GM19467 (cell line): ENCODE results near the gene C1QTNF12.

ENCODE experiments used
- ATAC-seq: cut with Tn5 transposase; IDR thresholded peaks from one replicate; pipeline ENCODE4 v1.9.1; 2021; ENCODE audit warnings: mild to moderate bottlenecking, moderate library complexity; ENCODE audit not compliant: unreplicated experiment

The C1QTNF12 gene

DNA sequence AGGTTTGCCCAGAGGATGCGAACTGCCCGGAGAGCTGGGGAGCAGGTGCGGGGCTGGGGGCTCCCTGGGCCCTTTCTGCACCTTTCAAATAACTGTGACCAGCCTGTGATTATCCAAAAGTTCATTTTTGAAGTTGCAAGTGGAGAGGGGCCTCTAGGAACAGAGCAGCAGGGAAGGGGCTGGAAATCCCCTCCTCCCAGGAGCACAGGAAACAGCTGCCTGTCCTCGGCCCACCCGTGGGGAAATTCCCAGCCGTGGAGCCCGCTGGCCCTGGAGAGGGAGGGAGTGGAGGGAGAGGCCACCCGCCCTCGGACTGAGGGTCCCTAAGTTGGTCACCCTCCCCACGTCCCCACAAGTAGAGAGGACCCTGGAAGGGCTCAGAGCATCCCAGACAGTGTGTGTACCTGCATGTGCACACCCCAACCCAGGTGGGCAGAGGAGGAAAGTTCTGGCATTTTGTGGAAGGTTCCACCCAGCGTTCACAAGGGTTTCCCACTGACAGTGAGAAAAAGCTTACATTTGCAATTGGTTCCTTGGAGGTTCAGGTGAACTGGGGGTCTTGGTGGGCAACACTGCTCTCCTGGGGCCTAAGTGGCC lies 31.3 kb downstream of the C1QTNF12 start:
- no peak for ATAC-seq

DNA sequence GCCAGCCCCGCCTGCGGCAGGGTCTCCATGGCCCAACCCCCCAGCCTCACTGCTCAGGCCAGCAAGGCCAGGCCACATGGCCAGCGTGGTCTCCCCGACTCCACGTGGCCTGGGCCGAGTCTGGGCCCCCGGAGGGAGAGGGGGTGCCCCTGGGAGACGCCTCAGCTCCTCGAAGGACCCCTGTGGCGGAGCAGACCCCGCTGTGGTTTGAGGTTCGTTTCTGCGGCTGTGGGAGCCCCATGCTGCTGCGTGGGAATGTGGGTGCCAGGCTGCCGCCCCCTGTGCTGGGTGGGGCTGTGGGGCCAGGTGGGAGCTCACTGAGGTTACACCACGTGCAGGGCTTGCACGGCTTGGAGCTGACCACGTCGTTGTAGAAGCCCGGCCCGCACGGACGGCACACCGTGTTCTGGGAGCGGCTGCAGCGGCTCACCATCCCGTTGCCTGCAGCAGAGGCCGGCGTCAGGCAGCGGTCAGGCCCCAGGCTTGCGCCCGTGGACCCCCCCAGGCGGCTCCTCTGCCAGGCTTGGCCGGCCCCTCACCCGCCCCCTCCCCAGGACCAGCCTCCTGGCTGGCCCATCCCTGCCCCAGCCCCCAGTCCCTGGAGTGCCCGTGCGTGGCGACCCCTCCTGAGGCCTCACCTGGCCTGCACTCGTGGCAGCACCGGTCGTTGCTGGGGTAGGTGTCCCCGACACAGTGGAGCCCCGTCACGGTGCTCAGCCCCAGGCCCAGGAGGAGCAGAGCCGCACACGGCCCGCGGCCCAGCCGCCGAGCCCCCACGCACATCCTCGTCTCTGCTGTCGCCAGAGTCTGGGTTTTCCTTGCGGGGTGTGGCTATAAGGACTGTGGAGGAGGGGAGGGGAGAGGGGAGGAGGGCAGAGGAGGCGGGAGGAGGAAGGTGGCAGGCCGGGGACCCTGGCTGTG lies 32.9 kb downstream of the C1QTNF12 start, which contains the start of gene TNFRSF4:
Gene TNFRSF4, minus strand, starts transcription at position 809 of the 921 bp plus-strand sequence. Its CDS starts 26 bp downstream, at position 783.
- ATAC-seq: no peak

DNA sequence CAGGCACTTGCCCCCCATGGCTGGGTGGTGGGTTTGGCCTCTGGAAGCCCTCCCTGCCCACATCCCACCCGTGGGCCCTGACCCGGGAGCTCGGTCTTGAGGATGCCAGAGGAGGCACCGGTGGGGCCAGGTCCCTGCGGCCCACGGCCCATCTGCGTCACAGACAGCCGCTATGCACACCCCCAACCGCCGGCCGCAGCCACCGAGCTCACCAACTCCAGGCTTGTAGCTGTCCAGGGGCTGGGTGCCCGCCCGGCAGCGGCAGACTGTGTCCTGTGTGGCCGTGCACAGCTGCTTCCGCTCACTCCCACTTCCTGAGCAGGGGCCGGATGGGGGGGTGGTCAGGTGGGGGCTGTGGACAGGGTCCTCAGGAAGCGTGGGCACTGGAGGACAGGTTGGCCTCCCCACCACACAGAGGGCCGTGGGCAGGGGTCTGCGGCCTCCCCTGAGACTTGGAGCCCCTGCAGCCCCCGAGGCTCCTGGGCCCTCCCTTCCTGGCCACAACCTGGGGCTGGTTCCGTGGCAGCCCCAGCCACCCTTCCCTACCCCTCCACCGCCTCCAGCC lies 33.7 kb downstream of the C1QTNF12 start:
- ATAC-seq: no peak

DNA sequence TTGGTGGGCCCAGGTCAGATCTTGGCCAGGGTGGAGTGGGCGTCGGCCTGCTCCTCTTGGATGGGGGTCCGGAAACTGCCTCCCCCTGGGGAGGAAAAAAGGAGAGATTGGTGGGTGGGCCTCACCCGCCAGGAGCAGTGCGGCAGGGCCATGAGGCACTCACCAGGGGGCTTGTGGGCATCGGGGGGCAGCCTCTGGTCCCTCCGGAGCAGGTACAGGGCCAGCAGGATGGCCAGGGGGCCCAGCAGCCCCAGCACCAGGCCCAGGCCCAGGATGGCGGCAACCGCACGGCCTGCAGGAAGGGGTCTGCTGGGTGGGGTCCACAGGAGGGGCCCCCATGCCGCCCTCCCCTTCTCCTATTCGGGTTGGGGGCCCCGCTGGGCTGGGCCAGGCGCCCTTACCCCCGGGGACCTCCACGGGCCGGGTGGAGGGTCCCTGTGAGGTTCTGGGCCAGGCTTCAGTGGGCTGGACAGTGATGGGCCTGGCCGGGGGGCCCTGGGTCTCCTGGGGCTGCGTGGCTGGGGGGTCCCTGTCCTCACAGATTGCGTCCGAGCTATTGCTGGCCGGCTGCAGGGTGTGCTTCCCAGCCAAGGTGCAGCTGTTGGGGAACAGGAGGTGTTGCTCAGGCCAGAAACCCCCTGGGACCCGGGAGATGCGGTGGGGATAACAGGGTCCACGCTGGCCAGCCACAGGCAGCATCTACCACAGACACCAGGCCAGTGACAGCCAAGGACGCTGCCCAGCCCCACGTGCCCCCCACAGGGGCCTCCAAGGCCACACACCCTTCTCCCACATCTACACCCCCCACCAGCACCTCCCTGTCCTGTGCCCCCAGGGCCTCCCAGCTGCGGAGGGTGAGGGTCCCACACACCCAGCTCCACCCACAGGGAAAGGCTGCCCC lies 34.7 kb downstream of the C1QTNF12 start:
- no peak for ATAC-seq

DNA sequence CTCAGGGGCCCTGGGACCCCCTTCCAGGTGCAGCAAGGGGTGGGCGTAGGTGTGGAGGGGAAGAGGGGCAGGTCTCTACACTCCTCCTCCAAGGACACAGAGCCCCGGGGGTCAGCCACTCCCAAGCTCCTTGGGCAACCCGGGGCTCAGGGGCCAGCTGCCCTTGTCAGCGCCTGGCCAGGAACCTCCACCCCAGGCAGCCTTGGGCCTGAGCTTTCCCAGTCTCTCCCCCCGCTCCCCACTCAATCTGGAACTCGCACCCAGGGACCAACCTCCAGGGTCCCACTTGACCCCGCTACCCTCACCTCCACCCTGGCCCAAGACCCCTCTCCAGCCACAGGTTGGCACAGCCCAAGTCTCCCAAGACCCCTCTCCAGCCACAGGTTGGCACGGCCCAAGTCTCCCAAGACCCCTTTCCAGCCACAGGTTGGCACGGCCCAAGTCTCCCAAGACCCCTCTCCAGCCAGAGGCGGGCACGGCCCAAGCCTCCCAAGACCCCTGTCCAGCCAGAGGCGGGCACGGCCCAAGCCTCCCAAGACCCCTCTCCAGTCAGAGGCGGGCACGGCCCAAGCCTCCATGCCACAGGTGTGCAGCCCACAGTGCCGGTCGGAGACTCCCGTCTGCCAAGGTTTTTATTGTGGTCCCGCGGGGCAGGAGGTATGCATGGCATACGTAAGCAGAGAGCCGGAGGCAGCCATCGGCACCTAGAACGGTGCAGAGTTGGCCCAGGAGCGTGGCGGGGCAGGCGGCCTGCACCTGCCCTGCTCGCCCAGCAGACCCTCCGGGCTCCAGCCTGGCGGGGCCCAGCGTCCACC lies 35.6 kb downstream of the C1QTNF12 start:
- no peak for ATAC-seq

DNA sequence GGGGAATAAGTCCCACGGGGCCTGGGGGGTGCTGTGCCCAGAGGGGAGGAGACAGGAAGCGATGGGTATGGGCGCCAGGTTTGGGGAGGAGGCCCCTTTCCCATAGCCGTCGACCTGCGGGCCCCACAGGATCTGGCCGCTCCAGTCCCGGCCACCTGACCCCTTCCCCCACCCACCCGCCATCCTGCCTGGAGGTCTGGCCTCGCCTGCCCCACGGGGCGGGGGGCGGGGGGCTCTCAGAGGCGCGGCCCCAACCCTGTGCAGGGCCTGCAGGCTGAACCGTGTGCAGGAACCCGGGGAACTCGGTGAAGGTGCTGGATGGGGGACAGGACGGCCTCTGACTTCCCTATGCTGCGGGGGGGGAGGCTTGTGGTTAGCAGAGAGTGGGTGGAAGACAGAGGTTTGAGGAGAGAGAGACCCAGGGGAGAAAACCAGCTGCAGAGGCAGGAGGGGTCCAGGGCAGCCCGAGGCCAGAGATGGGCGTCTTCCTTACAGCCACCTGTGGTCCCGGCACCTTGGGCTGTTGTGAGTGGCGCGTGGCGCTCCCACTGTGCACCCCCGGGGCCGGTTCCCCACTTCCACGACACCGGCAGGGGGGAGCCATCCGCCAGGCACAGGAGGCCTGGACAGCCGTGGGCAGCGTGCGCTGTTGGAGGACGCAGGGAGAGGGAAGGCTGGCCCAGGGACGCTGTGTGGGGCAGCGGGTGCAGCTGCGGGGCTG lies 37.6 kb downstream of the C1QTNF12 start:
- no peak for ATAC-seq

DNA sequence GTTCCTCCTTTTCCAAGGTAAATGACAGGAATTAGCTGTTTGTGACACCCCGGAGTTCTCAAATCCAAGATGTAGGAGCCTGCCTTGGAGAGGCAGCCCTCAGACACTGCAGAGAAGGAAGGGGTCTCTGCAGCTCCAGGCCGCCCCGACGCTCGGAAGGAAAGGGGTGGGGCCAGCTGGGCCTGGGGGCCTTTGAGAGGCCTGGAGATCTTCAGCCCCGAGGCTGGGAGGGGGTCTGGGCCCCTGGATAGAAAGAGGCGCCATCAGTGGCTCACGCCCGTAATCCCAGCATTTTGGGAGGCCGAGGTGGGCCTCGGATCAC lies 39.0 kb downstream of the C1QTNF12 start:
- ATAC-seq: no peak

DNA sequence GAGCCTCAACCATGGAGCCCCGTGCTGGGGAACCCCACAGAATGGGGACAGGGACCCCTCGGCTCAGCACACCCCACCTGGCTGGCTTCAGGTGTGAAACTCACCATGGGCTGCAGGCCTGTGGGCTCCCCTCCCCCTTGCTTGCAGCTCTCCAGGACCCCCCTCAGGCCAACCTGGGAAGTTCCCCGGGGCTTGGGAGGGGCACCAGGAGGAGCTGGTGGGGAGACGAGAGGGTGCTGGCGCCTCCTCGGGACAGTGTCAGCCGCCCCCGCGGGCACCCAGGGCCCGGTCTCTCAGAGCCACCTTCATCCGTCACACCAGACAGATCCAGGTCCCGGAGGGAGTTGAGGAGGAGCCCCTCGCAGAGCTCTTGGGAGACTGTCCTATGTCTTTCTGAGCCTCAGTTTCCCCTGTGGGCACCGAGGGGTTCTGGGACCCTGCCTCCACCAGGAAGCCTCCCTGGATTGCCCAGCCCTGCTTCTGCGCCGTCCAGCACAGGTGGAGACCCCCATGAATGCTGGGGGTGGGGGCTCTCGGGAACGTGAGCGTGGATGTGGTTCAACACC lies 39.5 kb downstream of the C1QTNF12 start:
- no peak for ATAC-seq

DNA sequence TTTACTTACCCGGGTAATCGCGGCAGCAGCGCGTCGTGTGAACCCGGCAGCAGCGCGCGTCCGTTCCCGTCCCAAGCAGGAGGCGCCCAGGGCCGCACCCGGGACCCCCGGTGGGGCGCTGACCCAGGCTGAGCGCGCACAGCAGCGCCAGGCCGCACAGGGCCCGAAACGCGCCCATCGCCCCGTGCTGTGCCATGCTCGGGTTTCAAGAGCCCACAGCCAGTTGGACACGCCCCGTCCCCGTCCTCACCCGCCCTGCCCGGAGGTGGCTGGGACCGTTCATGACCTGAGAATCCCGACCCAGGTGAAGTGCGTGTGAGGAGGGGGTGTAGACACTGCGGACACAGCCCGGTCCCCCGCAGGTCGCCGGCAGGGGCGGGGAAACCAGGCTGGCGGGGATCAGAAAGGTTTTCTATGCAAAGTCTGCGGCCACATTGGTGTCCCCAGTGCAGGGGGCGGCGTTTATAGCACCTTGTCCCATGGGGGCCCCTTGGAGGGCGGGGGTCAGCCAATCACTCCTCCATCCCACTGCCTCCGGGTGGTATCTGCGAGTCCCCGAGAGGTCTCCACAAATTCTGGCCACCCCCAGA lies 40.1 kb downstream of the C1QTNF12 start, which contains the start of gene TNFRSF18:
Gene TNFRSF18, minus strand, starts transcription at position 217 of the 590 bp plus-strand sequence. Its CDS starts 21 bp downstream, at position 196.
- ATAC-seq: no peak

DNA sequence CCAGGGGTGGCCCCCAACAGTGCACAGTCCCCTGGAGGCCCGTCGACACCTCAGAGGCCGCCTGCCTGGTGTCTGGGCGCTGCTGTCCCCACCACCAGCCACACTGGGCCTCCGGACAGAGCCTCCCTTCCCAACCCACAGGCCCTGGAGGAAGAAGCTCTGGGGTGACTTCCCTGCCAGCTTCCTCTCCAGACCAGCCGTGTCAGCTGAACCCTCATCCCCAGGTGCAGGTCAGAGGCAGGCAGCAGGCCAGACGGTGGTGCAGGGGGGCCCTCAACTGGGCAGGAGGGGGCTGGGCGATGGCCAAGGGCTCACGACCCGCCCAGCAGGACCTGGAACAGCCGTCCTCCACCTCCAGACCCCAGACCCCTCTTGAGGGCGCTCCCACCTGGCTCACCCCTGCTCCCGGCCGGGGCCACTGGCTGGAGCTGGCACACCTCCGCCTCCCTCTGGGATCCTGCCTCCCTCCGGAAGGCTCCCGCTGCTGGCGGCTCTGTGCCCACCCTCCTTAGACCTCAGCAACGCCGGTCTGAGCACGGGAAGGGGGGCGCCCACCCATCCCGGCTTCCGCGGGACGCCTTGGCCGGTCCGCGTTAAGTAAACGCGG lies 40.6 kb downstream of the C1QTNF12 start:
- no peak for ATAC-seq

DNA sequence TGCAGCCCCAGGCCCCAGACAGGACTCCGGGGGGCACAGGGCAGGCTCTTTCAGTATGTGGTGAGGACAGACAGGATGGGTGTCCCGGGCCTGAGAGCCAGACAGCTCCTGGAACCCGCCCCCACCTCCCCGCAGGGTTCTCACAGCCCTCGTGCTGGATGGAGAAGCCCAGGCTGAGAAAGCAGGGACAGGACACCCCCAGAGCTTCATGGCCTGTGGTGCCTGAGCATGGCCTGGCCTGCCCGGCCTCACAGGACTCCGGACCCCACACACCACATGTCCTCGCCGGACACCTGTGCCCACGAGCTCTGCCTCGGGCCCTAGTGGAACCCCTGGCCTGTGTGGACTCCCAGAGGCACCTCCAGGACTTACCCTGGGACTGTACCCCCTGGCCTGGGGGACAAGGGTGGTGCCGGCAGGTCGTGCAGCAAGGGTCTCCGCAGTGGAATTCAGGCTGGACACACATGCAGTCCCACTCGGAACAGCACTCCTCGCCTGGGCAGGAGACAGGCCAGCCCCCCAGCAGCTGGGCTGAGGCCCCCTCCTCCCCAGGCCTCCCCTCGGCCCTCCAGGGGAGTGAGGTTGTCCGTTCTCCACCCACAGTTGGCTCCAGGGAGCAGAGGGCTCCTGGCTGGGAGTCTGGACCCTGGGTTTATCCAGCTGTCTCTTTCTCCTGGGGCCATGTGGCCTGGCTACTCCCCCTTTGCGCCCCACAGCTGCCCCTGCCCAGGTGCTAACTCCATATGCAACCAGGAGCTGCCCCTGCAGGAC lies 41.3 kb downstream of the C1QTNF12 start:
- ATAC-seq: no peak

DNA sequence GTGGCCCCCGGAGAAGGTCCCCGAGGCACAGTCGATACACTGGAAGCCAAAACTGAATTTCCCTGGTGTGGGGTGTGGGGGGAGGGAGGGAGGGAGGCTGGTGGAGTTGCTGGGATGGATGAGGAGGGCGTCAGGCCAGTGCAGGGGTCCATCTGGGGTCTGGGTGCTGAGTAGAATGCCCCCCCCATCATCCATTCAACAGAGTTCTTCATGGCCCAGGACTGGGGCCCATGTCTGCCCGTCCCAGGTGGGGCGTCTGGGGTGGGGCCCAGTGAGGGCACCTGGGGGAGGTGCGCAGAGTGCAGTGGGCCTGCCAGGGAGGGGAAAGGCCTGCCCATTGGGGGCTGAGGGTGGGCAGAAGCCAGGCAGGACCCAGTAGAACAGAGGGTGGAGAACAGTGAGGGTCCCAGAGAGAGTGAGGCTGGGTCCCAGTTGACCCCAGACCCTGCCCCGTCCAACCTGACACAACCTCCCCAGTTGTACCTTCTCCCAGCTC lies 42.0 kb downstream of the C1QTNF12 start:
- ATAC-seq: no peak

DNA sequence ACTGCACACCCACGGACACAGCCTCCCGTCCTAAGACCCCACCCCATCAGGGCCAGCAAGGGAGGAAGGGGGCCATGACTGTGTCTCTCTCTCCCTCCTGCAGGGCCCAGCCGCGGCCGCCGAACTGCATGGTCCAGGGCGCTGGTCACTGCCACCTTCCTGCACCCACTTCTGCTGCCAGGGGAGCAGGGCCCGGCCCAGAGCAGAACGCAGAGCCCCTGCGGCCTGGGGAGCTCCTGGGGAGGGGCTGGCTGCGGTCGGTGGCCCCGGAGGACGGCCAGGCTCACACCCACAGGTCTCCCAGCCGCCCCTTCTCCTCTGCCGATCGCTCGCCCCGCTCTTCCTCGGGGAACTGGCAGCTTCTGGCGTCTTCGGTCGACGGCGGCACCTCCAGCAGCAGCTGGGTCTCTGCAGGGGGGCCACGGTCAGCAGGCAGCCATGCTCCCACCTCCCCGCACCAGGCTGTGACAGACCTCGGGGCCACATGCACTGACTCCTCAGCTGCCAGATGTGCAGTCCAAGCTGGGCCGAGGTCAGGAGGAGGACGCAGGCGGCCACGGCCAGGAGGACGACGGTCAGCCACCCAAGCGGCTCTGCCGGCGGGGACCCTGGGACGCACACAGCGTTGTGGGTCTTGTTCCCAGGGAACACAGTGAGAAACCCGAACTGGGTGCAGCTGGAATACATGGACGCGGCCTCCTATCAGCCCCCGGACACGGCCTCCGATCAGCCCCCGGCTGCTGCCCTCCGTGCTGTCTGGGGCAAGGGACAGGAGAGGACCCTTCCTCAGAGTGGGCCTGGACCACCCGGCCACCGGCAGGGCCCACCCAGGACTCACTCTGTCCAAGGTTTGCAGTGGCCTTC lies 42.7 kb downstream of the C1QTNF12 start:
- no peak for ATAC-seq

DNA sequence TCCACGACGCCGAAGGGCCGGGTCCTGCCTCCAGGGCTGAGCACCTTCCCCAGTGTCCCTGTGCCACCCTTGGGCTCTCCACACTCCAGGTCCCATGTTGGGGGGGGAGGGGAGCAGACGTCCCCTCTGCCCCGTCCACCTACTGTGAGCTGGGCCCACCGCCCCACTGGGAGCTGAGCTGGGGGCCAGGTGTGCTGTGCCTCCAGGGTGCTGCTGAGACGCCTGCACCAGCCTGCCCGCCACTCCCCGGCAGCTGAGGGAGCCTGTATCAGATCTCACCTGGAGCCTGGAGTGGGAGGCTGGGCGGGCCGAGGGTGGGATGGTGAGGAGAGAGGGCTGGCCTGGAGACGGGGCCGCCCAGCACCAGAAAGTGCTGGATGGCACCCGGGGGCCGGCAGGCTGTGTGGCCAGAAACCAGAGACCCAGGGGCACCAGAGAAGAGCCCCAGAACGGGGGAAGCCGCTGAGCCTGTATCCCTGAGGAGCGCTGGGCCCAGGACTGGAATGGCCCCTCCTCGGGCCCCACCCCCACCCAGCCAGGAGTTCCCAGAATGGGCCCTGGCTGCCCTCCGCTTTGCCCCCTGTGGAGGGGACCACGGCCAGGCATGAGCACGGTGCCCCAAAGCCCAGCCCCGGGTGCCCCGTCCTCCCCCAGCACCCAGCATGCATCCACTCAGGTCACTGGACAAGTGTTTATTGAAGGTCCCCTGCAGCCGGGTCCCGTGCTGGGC lies 43.5 kb downstream of the C1QTNF12 start:
- ATAC-seq: no peak

DNA sequence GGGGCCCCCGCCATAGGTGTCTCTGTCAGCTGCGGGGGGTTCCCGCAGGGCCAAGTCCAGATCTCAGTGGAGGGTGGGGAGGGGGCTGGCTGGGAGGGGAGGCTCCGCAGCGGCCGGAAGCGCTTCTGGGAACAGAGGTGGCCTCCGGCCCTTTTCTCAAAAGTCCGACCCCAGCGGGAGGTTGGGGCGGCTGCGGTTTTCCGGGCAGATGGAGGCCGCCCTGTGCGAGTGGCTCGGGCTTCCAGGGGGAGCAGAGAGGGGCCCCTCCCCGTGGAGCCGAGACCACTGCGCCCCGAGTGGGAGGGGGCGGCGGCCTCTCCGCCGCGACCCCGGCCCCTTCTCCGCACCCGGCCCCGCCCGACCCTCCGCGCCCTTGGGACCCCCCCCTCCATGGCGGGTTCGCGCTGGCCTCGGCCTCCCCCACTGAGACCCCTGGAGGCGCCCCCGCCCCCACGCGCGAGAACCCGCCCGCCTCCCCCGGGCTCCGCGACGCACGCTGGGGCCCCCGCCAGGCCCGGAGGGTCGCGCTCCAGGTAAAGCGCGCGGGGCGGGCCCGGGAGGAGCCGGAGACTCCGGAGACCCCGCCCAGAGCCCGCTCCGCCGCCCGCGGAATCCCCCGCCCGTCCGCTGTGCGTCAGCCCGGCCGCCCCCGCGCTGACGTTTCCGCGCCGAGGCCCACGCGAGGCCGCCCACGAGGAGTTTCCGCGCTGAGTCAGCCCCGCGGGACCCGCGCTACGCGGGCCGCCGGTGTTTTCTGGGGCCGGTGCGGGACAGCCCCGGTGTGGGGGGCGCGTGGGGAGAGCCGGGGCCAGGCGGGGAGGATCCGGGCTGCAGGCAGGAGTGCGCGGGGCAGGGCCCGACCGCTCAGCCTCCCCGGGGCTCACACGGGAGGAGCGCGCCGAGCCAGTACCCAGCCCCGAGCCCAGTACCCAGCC lies 45.4 kb downstream of the C1QTNF12 start:
- ATAC-seq: no peak
